GM23338 (cell line): ENCODE measurements around the gene MARVELD3.

ENCODE experiments used
- EZH2 ChIP-seq: fragments of 200-600 bp; sonication (generic); IDR thresholded peaks from one replicate; pipeline ENCODE4 v1.8.0; 2017; ENCODE audit warnings: antibody characterized with exemption, mild to moderate bottlenecking, low read depth; ENCODE audit not compliant: unreplicated experiment
- POLR2AphosphoS5 ChIP-seq: IDR thresholded peaks from 2 replicates; pipeline ENCODE4 v1.6.1; 2016; ENCODE audit warnings: antibody characterized with exemption, low read depth
- TF ChIP-seq, protein P1 (sequence below), 2 experiments: fragments of 200-600 bp in 1 of 2; sonication (generic) in 1 of 2; conservative IDR thresholded peaks; 2 replicates each; pipeline versions ENCODE4 v1.5.1 to v1.6.1; 2016 to 2017; ENCODE audit warnings: antibody characterized with exemption in 2 of 2, low read depth in 2 of 2, mild to moderate bottlenecking in 2 of 2, moderate library complexity in 1 of 2

DNA sequence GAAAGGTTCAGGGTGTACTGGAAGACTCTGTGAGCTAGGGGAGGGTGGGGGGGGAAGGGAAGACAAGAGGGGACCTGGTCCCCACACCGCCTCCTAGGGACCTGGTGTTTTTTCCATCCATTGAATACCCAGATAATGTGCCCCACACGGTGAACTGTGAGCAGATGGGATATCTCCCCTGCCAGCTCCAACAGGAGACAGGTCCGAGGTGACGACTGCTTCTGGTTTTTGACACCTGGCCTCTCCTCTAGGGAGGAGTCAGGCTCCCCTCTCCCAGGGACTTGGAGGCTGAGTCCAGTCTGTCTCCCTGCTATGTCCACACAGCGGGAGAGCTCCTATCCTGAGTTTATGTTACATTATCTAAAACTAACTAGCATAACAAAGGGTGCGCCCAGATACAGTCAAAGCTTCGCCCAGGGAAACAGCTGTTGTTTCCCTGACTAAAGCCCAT lies 1.8 kb downstream of the MARVELD3 start:
- TF ChIP-seq, protein P1, sequence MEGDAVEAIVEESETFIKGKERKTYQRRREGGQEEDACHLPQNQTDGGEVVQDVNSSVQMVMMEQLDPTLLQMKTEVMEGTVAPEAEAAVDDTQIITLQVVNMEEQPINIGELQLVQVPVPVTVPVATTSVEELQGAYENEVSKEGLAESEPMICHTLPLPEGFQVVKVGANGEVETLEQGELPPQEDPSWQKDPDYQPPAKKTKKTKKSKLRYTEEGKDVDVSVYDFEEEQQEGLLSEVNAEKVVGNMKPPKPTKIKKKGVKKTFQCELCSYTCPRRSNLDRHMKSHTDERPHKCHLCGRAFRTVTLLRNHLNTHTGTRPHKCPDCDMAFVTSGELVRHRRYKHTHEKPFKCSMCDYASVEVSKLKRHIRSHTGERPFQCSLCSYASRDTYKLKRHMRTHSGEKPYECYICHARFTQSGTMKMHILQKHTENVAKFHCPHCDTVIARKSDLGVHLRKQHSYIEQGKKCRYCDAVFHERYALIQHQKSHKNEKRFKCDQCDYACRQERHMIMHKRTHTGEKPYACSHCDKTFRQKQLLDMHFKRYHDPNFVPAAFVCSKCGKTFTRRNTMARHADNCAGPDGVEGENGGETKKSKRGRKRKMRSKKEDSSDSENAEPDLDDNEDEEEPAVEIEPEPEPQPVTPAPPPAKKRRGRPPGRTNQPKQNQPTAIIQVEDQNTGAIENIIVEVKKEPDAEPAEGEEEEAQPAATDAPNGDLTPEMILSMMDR (conservative IDR thresholded peaks at IDR 0.05; ENCODE audit: low read depth in 2 of 2): peak in 1 of 2 experiments; percentile 47; a peak in 2 of 4 replicates
- TF ChIP-seq EZH2 (no peak), POLR2AphosphoS5 (no peak)
